ENCODE data around the gene RNF126. TPM values are rescaled to one million over a fixed set of nuclear protein-coding genes. Genes with fewer than 3 reads are reported as not detected.

The RNF126 gene
- total and polyA plus RNA-seq, 2 of the 4 experiments (the other 2 are of a cell fraction): 7.0 to 27.4 TPM

DNA sequence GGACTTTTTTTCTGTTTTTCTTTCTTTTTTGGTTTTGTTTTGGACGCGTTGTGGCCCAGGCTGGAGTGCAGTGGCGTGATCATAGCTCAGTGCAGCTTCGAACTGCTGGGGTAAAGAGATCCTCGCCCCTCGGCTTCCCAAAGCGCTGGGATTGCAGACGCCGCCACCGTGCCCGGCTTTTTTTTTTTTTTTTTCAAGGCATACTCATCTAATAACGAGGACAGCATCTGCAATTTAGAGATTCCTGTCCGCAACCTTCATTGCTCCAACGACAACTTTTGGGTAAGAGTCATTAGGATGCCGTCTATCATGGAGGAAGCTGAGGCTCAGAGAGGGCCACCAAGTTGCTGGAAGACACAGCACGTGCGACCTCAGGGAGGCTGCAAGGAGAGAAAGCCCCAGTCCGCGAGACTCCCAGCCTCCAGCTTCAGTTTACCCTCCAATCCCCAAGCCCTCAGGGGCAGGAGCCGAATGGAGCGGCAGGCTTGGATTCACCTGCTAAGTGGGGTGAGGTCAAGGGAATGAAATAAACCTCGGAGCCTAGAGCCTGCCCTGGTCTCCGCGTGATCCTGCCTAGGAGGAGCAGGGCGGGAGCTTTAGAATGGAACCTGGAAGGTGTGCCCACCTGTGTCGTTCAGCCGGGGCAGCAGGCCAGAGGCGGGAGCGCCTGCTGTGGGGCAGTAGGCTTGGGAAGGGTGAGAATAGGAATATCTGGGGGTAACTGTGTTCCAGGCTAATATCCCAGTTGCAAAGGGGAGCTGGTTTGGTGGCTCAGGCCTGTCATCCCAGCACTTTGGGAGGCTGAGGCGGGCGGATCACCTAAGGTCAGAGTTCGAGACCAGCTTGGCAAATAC is 29.0 kb downstream of the RNF126 start:
- CTCF ChIA-PET: no interaction called here

More for the DNA sequence above, 29.0 kb downstream of the RNF126 start:
- H3K4me1 ChIP-seq (ENCODE audit: control insufficient read depth, insufficient read depth, low read length): peaks cover 10% of the 10 kb centered on the region
- H2BK20ac ChIP-seq (ENCODE audit: low read depth, low read length): no peak overlapping the region
- peak overlapping the region; percentile 81 for H3K4ac ChIP-seq (ENCODE audit: low read depth, low read length)
- WGBS, 2 experiments (ENCODE audit: extremely low coverage in 2 of 2, insufficient read length in 1 of 2): 55% methylated on average over 5 of the region's 32 CpGs; no CpG with 5 or more reads in 1 of the 2 experiments
- peak overlapping the region; percentile 44 for H3K18ac ChIP-seq (ENCODE audit: low read depth, low read length)
- peak overlapping the region; percentile 83; the same call in 1 of the 2 replicates for H2BK120ac ChIP-seq (ENCODE audit: low read depth, low read length)
- in situ Hi-C loops (cut with MboI; ENCODE audit: low sequenced_read_pairs) (no loop called here), dilution Hi-C loops (cut with HindIII; ENCODE audit: low sequenced_read_pairs, unreplicated experiment) (no loop called here), intact Hi-C loops (cut with micrococcal nuclease) (loop anchor here (2.0 kb wide), 3 partner anchors 23 to 45 kb away; partner anchors contain the start of genes HCN2 and RNF126)
- H2AK9ac ChIP-seq (replicated peaks; ENCODE audit: low read depth, low read length, poor library complexity): peak overlapping the region; percentile 90
- H3K27me3 ChIP-seq (ENCODE audit: control insufficient read depth, insufficient read depth, low read length): no peaks in the 10 kb centered on the region
- H3K9ac ChIP-seq (ENCODE audit: low read depth, low read length): peak overlapping the region; percentile 93
- H3K56ac ChIP-seq (ENCODE audit: extremely low read depth, insufficient read depth, low read length): peak overlapping the region; percentile 64; the same call in 1 of the 2 replicates
- no peaks in the 10 kb centered on the region for H3K9me3 ChIP-seq (ENCODE audit: control insufficient read depth, insufficient read depth, low read length)
- H3K4me3 ChIP-seq (ENCODE audit: insufficient read depth, low read depth, low read length): peak overlapping the region; percentile 66
- H3K23ac ChIP-seq (ENCODE audit: low read depth, low read length): peak overlapping the region; percentile 91
- peaks cover 7 to 27% of the 10 kb centered on the region in 2 experiments for H3K79me1 ChIP-seq (ENCODE audit: low read depth in 1 of 2, low read length in 2 of 2)
- H3K36me3 ChIP-seq (ENCODE audit: control insufficient read depth, insufficient read depth, low read length): peaks cover 5% of the 10 kb centered on the region; the same call in 1 of the 2 replicates
- POLR2A ChIA-PET (ENCODE audit: unreplicated experiment): interaction anchor here (0.5 kb wide), 1 partner anchor 12 kb away, joined by 3 read pairs; no protein-coding TSS in a partner anchor
- peaks cover 3% of the 10 kb centered on the region; the same call in 1 of the 2 replicates for H4K20me1 ChIP-seq (ENCODE audit: insufficient read depth, low read length)
- no peak overlapping the region; the same call in 2 of the 3 replicates for H2BK15ac ChIP-seq (ENCODE audit: low read depth, low read length)
- peak overlapping the region; percentile 50 for H2AK5ac ChIP-seq (ENCODE audit: low read depth, low read length)
- peak overlapping the region; percentile 32; the same call in 1 of the 2 replicates for H4K5ac ChIP-seq (ENCODE audit: low read depth, low read length)
- H2AFZ ChIP-seq (replicated peaks; ENCODE audit: low read length, poor library complexity): peak overlapping the region; percentile 95
- peak; percentile 13 for ATAC-seq (ENCODE audit: low read depth)
- TF ChIP-seq BHLHE40 (IDR thresholded peaks at IDR 0.05; ENCODE audit: low read depth, low read length): peak; percentile 54
- peak; percentile 30 for TF ChIP-seq RCOR1 (IDR thresholded peaks at IDR 0.05; ENCODE audit: insufficient replicate concordance, low read length)
- TF ChIP-seq ELK1 (IDR thresholded peaks at IDR 0.05; ENCODE audit: borderline replicate concordance, low read depth, low read length): no peak
- TF ChIP-seq, protein P1, sequence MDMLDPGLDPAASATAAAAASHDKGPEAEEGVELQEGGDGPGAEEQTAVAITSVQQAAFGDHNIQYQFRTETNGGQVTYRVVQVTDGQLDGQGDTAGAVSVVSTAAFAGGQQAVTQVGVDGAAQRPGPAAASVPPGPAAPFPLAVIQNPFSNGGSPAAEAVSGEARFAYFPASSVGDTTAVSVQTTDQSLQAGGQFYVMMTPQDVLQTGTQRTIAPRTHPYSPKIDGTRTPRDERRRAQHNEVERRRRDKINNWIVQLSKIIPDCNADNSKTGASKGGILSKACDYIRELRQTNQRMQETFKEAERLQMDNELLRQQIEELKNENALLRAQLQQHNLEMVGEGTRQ (IDR thresholded peaks at IDR 0.05; ENCODE audit: low read depth, low read length): no peak
- peak overlapping the region; percentile 75 for H2BK5ac ChIP-seq (ENCODE audit: low read depth, low read length, poor library complexity, severe bottlenecking)
- peak; percentile 11 for DNase-seq
- peak overlapping the region; percentile 93 for H3K14ac ChIP-seq (replicated peaks; ENCODE audit: low read depth, low read length)
- BruUV-seq (replicated peaks): no TSS peak
- no peak overlapping the region; the same call in 1 of the 2 replicates for H4K91ac ChIP-seq (ENCODE audit: insufficient read depth, low read depth, low read length)
- peak overlapping the region; percentile 28 to 97; a peak in 3 of 4 replicates for H4K8ac ChIP-seq (ENCODE audit: low read depth in 2 of 2, low read length in 2 of 2)
- peak overlapping the region; percentile 80 for H3K4me2 ChIP-seq (ENCODE audit: low read depth, low read length)
- H3K27ac ChIP-seq (ENCODE audit: insufficient read depth, low read length): peak overlapping the region; percentile 82
- no peaks in the 10 kb centered on the region; the same call in 1 of the 2 replicates for H3K9me1 ChIP-seq (ENCODE audit: insufficient read depth, low read length)
